Activated CD8-positive, alpha-beta T cell treated with anti-CD3 and anti-CD28 coated beads for 36 hours (primary cell): ENCODE data around the gene DCDC2. TPM values are rescaled to one million over a fixed set of nuclear protein-coding genes. Genes with fewer than 3 reads are reported as not detected.
"Not testable (repeated sequence)": the region's sequence is repeated elsewhere in the genome, so short reads cannot be mapped to it uniquely, and the experiment has no call there.

Experiments
- ATAC-seq: fragments of 200-7000 bp; cut with Tn5 transposase; one replicate; pipeline ENCODE4 v1.10.0; 2021; ENCODE audit warnings: mild to moderate bottlenecking, moderate library complexity
- CTCF ChIA-PET: fragments of 350-600 bp; sonication (Branson Sonifier 250); formaldehyde crosslinking; loops from one replicate; lab custom pipeline; 2021; ENCODE audit warnings: antibody characterized with exemption; lab: Charles Lee
- POLR2A ChIA-PET: fragments of 350-600 bp; sonication (Branson Sonifier 250); formaldehyde crosslinking; loops from one replicate; lab custom pipeline; 2021; ENCODE audit warnings: antibody characterized with exemption; lab: Charles Lee
- DNase-seq: peaks from one replicate; pipeline ENCODE4 v3.0.0-alpha.2; 2020
- H3K27ac Mint-ChIP-seq: one replicate; pipeline ENCODE4 v1.8.0; 2021; ENCODE audit warnings: mild to moderate bottlenecking, mixed read lengths
- H3K27me3 Mint-ChIP-seq: one replicate; pipeline ENCODE4 v1.8.0; 2021; ENCODE audit warnings: mixed read lengths
- H3K36me3 Mint-ChIP-seq: one replicate; pipeline ENCODE4 v1.8.0; 2021; ENCODE audit warnings: low read depth, mixed read lengths
- H3K4me1 Mint-ChIP-seq: one replicate; pipeline ENCODE4 v1.8.0; 2021; ENCODE audit warnings: low read depth, mixed read lengths
- H3K4me3 Mint-ChIP-seq: one replicate; pipeline ENCODE4 v1.8.0; 2021; ENCODE audit warnings: mild to moderate bottlenecking, moderate library complexity, mixed read lengths
- H3K9me3 Mint-ChIP-seq: one replicate; pipeline ENCODE4 v1.8.0; 2021; ENCODE audit warnings: mixed read lengths
- CTCF ChIP-seq: fragments of 200-600 bp; IDR thresholded peaks from one replicate; pipeline ENCODE4 v1.8.0; 2022; ENCODE audit warnings: antibody characterized with exemption, mild to moderate bottlenecking
- intact Hi-C: fragments of 100-400 bp; cut with micrococcal nuclease; formaldehyde crosslinking; loops from one replicate; pipeline ENCODE4 v1.10.0; 2022
- total RNA-seq, 2 experiments: library from RNA; stranded (reverse); gene quantifications; one replicate each; pipeline ENCODE4 v1.2.3, GENCODE V29; 2021

The DCDC2 gene
- total RNA-seq, 2 experiments from 2014 or later = not detected

- no peaks in the 10 kb centered on the region for H3K9me3 Mint-ChIP-seq
- CTCF ChIA-PET = no interaction called here
- H3K27me3 Mint-ChIP-seq = peaks cover 4% of the 10 kb centered on the region
- no peak overlapping the region for H3K27ac Mint-ChIP-seq
- H3K4me3 Mint-ChIP-seq = no peak overlapping the region
- POLR2A ChIA-PET = no interaction called here
- no peaks in the 10 kb centered on the region for H3K36me3 Mint-ChIP-seq
- intact Hi-C loops = no loop called here
- no peak for DNase-seq
- H3K4me1 Mint-ChIP-seq = no peaks in the 10 kb centered on the region
- no peak for TF ChIP-seq CTCF
- no peak for ATAC-seq
Measured at GRCh38 chr6:24378473-24379097, 20.7 kb upstream of the DCDC2 start.

- ATAC-seq (no peak), DNase-seq (no peak)
- peaks cover 12% of the 10 kb centered on the region for H3K27me3 Mint-ChIP-seq
- CTCF ChIA-PET = no interaction called here
- no peak overlapping the region for H3K27ac Mint-ChIP-seq
- no peaks in the 10 kb centered on the region for H3K4me1 Mint-ChIP-seq
- no peak overlapping the region for H3K4me3 Mint-ChIP-seq
- intact Hi-C loops = no loop called here
- H3K36me3 Mint-ChIP-seq = no peaks in the 10 kb centered on the region
- no peaks in the 10 kb centered on the region for H3K9me3 Mint-ChIP-seq
- POLR2A ChIA-PET = no interaction called here
- TF ChIP-seq CTCF = no peak
Measured at GRCh38 chr6:24376871-24377270, 19.0 kb upstream of the DCDC2 start.

- POLR2A ChIA-PET = no interaction called here
- H3K27me3 Mint-ChIP-seq = peaks cover 13% of the 10 kb centered on the region
- H3K4me1 Mint-ChIP-seq = no peaks in the 10 kb centered on the region
Measured at GRCh38 chr6:24374612-24375011, 16.8 kb upstream of the DCDC2 start.

GRCh38 chr6:24365103-24365633 is 7.3 kb upstream of the DCDC2 start:
- H3K4me1 Mint-ChIP-seq, CTCF ChIA-PET, H3K27ac Mint-ChIP-seq, H3K36me3 Mint-ChIP-seq, intact Hi-C loops, H3K9me3 Mint-ChIP-seq, POLR2A ChIA-PET, DNase-seq, ATAC-seq, H3K4me3 Mint-ChIP-seq: not testable (repeated sequence)
- H3K27me3 Mint-ChIP-seq = peaks cover 11% of the 10 kb centered on the region

More at GRCh38 chr6:24374612-24375011, 16.8 kb upstream of the DCDC2 start:
- no peak for TF ChIP-seq CTCF
- CTCF ChIA-PET = no interaction called here
- Mint-ChIP-seq H3K9me3 (no peaks in the 10 kb centered on the region), H3K4me3 (no peak overlapping the region), H3K36me3 (no peaks in the 10 kb centered on the region), H3K27ac (no peak overlapping the region)
- ATAC-seq (no peak), DNase-seq (no peak)
- intact Hi-C loops = no loop called here

GRCh38 chr6:24362363-24362762 is 4.5 kb upstream of the DCDC2 start:
- H3K27ac Mint-ChIP-seq, ATAC-seq, POLR2A ChIA-PET, intact Hi-C loops, H3K36me3 Mint-ChIP-seq, H3K9me3 Mint-ChIP-seq, DNase-seq, H3K4me3 Mint-ChIP-seq: not testable (repeated sequence)
- CTCF ChIA-PET = interaction anchor here (0.6 to 1.1 kb wide), 2 partner anchors 79 to 161 kb away, joined by 3 read pairs; no protein-coding TSS in a partner anchor
- Mint-ChIP-seq H3K27me3 (peaks cover 13% of the 10 kb centered on the region), H3K4me1 (peaks cover 15% of the 10 kb centered on the region)
